Neuronal stem cell (in vitro differentiated cells): ENCODE data around the gene ZNF428.
"Not testable (repeated sequence)": the region's sequence is repeated elsewhere in the genome, so short reads cannot be mapped to it uniquely, and the experiment has no call there.

Source experiments
- DNase-seq: peaks from one replicate; pipeline ENCODE4 v3.0.0-alpha.2; 2013; ENCODE audit warnings: low spot score
- H2AFZ ChIP-seq: one replicate; pipeline ENCODE4 v1.6.1; 2013; ENCODE audit warnings: mild to moderate bottlenecking, low read length, inconsistent platforms
- H2AK5ac ChIP-seq: 2 replicates; pipeline ENCODE4 v1.6.1; 2013; ENCODE audit warnings: low read depth, mild to moderate bottlenecking, inconsistent platforms, low read length, moderate library complexity, mixed read lengths
- H2BK120ac ChIP-seq: 2 replicates; pipeline ENCODE4 v1.6.1; 2013; ENCODE audit warnings: low read depth, mild to moderate bottlenecking, inconsistent platforms, low read length, moderate library complexity, mixed read lengths
- H2BK12ac ChIP-seq: one replicate; pipeline ENCODE4 v1.6.1; 2013; ENCODE audit warnings: low read length, inconsistent platforms
- H2BK15ac ChIP-seq: 2 replicates; pipeline ENCODE4 v1.6.1; 2013; ENCODE audit warnings: mild to moderate bottlenecking, low read length, inconsistent platforms, mixed read lengths
- H2BK5ac ChIP-seq: one replicate; pipeline ENCODE4 v1.6.1; 2013; ENCODE audit warnings: inconsistent platforms, mild to moderate bottlenecking, low read length, moderate library complexity
- H3K14ac ChIP-seq: one replicate; pipeline ENCODE4 v1.6.1; 2013; ENCODE audit warnings: low read length, inconsistent platforms
- H3K18ac ChIP-seq: 2 replicates; pipeline ENCODE4 v1.6.1; 2013; ENCODE audit warnings: low read length, inconsistent platforms
- H3K23ac ChIP-seq: 2 replicates; pipeline ENCODE4 v1.6.1; 2013; ENCODE audit warnings: low read depth, mild to moderate bottlenecking, mixed read lengths, low read length, inconsistent platforms; ENCODE audit not compliant: poor library complexity
- H3K27ac ChIP-seq: replicated peaks from 3 replicates; pipeline ENCODE4 v1.5.1; 2013; ENCODE audit warnings: low read length, inconsistent platforms
- H3K27me3 ChIP-seq, 3 experiments: 2 replicates each; pipeline ENCODE4 v1.6.1; 2013; ENCODE audit warnings: low read length in 3 of 3, mild to moderate bottlenecking in 2 of 3, inconsistent platforms in 1 of 3, low read depth in 1 of 3, mixed read lengths in 1 of 3, moderate library complexity in 1 of 3; ENCODE audit not compliant: control insufficient read depth in 3 of 3, insufficient read depth in 3 of 3
- H3K36me3 ChIP-seq, 2 donors: replicated peaks in 1 of 2; 2 replicates each; pipeline ENCODE4 v1.6.1; 2013; ENCODE audit warnings: low read length in 2 of 2; ENCODE audit not compliant: control insufficient read depth in 2 of 2, insufficient read depth in 2 of 2
- H3K4ac ChIP-seq: 2 replicates; pipeline ENCODE4 v1.6.1; 2013; ENCODE audit warnings: inconsistent platforms, mild to moderate bottlenecking, low read length, moderate library complexity
- H3K4me1 ChIP-seq, 2 donors: 1 replicate in 1 of 2; 2 replicates in 1 of 2; pipeline ENCODE4 v1.6.1; 2013; ENCODE audit warnings: low read length in 2 of 2, low read depth in 1 of 2; ENCODE audit not compliant: control insufficient read depth in 2 of 2, insufficient read depth in 1 of 2
- H3K4me2 ChIP-seq: one replicate; pipeline ENCODE4 v1.6.1; 2013; ENCODE audit warnings: mild to moderate bottlenecking, low read length, inconsistent platforms; ENCODE audit not compliant: insufficient read depth, poor library complexity, severe bottlenecking
- H3K4me3 ChIP-seq, 2 donors: 2 replicates each; pipeline ENCODE4 v1.5.1; 2013; ENCODE audit warnings: low read length in 2 of 2, mild to moderate bottlenecking in 2 of 2, inconsistent platforms in 1 of 2, moderate library complexity in 1 of 2
- H3K79me1 ChIP-seq: one replicate; pipeline ENCODE4 v1.6.1; 2013; ENCODE audit warnings: low read depth, mild to moderate bottlenecking, inconsistent platforms, low read length, moderate library complexity
- H3K9ac ChIP-seq: one replicate; pipeline ENCODE4 v1.6.1; 2013; ENCODE audit warnings: mild to moderate bottlenecking, low read depth, low read length, inconsistent platforms; ENCODE audit not compliant: poor library complexity
- H3K9me3 ChIP-seq, 2 donors: replicated peaks in 1 of 2; 2 replicates each; pipeline versions ENCODE3 to v1.6.1; 2013; ENCODE audit warnings: low read length in 2 of 2, mild to moderate bottlenecking in 2 of 2, inconsistent platforms in 1 of 2, low read depth in 1 of 2, mixed read lengths in 1 of 2, moderate library complexity in 1 of 2; ENCODE audit not compliant: control insufficient read depth in 2 of 2, insufficient read depth in 1 of 2
- H4K8ac ChIP-seq: one replicate; pipeline ENCODE4 v1.6.1; 2013; ENCODE audit warnings: low read depth, mild to moderate bottlenecking, inconsistent platforms, low read length, moderate library complexity
- H4K91ac ChIP-seq: one replicate; pipeline ENCODE4 v1.6.1; 2013; ENCODE audit warnings: low read length, low read depth, mild to moderate bottlenecking, inconsistent platforms; ENCODE audit not compliant: poor library complexity
- WGBS, 2 donors: extraction: QIAGEN DNeasy Blood & Tissue Kit; methylation state at CpG; one replicate each; pipeline ENCODE4 v1.1.7; 2013; ENCODE audit warnings: missing lambda C conversion rate in 2 of 2, mixed read lengths in 1 of 2; ENCODE audit not compliant: insufficient read length in 2 of 2, insufficient replicate concordance in 1 of 2; ENCODE audit errors: extremely low coverage in 2 of 2; 5-methylcytosine and 5-hydroxymethylcytosine counted together

The ZNF428 gene

DNA sequence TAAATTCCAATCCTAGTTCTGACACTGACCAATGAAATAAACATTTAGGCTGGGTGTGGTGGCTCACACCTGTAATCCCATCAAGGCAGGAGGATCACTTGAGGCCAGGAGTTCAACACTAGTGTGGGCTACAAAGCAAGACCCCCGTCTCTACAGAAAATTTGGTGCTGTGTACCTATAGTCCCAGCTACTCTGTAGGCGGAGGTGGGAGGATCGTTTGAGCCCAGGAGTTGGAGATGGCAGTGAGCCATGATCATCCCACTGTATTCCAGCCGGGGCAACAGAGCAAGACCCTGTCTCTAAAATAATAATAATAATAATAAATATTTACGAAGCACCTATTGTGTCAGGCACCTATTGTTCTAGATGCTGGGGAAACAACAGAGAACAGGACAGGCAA is 30.2 kb downstream of the ZNF428 start:
- Histone ChIP-seq H2BK120ac (no peak overlapping the region), H3K4me2 (no peak overlapping the region), H3K4ac (no peak overlapping the region), H2BK15ac (no peak overlapping the region), H4K8ac (no peak overlapping the region), H3K27ac (no peak overlapping the region), H3K4me1 (no peaks in the 10 kb centered on the region), H2BK5ac (no peak overlapping the region), H3K79me1 (peaks cover 18% of the 10 kb centered on the region), H3K36me3 (peaks cover 35 to 68% of the 10 kb centered on the region in 2 donors), H4K91ac (no peak overlapping the region), H3K27me3 (no peaks in the 10 kb centered on the region), H3K23ac (no peak overlapping the region), H2AFZ (no peak overlapping the region), H2BK12ac (no peak overlapping the region), H3K14ac (no peak overlapping the region), H3K18ac (no peak overlapping the region), H3K9ac (no peak overlapping the region), H2AK5ac (no peak overlapping the region), H3K4me3 (no peak overlapping the region), H3K9me3 (no peaks in the 10 kb centered on the region)
- DNase-seq: no peak
- WGBS, 2 donors: no CpG with 5 or more reads among the region's 5 CpGs

DNA sequence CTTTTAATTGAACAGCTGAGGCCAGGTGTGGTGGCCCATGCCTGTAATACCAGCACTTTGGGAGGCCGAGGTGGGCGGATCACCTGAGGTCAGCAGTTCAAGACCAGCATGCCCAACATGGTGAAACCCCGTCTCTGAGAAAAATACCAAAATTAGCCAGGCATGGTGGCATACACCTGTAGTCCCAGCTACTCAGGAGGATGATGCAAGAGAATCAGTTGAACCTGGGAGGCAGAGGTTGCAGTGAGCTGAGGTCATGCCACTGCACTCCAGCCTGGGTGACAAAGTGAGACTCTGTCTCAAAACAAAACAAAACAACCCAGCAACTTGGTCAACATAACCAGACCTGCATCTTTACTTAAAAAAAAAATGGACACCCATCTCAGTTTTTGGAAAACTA is 32.4 kb downstream of the ZNF428 start:
- H3K14ac ChIP-seq, H2BK120ac ChIP-seq, H2BK5ac ChIP-seq, H3K9me3 ChIP-seq, H3K27me3 ChIP-seq, DNase-seq, H3K4ac ChIP-seq, H3K23ac ChIP-seq, H3K9ac ChIP-seq, H3K27ac ChIP-seq, H4K91ac ChIP-seq, H3K4me2 ChIP-seq, H3K18ac ChIP-seq, H3K79me1 ChIP-seq, H3K4me3 ChIP-seq, H3K4me1 ChIP-seq, H2AK5ac ChIP-seq, H2BK12ac ChIP-seq, H2AFZ ChIP-seq, H2BK15ac ChIP-seq, H4K8ac ChIP-seq: not testable (repeated sequence)
- peaks cover 18 to 45% of the 10 kb centered on the region in 2 donors for H3K36me3 ChIP-seq
- no CpG with 5 or more reads among the region's 3 CpGs for WGBS, 2 donors

DNA sequence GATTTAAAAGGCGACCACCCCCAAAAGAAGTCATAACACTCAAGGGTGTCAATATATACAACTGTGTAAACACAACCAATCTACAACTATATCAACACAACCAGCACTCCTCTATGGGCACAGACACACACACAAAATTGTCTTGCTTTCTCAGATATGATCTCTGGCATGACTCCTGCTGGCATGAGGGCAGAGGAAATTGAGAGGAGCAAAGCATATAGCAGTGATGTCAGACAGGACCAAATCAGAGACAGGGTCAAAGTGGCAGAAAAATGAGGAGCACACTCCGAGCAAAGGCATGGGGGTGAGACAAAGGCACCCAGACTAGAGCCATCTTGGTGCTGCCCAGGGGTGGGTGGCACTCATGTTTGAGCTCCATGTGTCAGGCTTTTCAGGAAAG is 33.1 kb downstream of the ZNF428 start:
- Histone ChIP-seq H3K9ac (no peak overlapping the region), H3K23ac (no peak overlapping the region), H3K4ac (no peak overlapping the region), H3K18ac (no peak overlapping the region), H2BK15ac (no peak overlapping the region), H3K14ac (no peak overlapping the region), H2AFZ (no peak overlapping the region), H3K27me3 (no peaks in the 10 kb centered on the region), H3K4me2 (no peak overlapping the region), H2BK5ac (no peak overlapping the region), H2BK12ac (no peak overlapping the region), H4K8ac (no peak overlapping the region), H3K79me1 (peaks cover 4% of the 10 kb centered on the region), H3K27ac (no peak overlapping the region), H2AK5ac (no peak overlapping the region), H4K91ac (no peak overlapping the region), H3K4me1 (no peaks in the 10 kb centered on the region), H2BK120ac (no peak overlapping the region), H3K36me3 (peaks cover 18 to 41% of the 10 kb centered on the region in 2 donors), H3K4me3 (no peak overlapping the region), H3K9me3 (no peaks in the 10 kb centered on the region)
- no CpG with 5 or more reads among the region's 2 CpGs for WGBS, 2 donors
- no peak for DNase-seq

DNA sequence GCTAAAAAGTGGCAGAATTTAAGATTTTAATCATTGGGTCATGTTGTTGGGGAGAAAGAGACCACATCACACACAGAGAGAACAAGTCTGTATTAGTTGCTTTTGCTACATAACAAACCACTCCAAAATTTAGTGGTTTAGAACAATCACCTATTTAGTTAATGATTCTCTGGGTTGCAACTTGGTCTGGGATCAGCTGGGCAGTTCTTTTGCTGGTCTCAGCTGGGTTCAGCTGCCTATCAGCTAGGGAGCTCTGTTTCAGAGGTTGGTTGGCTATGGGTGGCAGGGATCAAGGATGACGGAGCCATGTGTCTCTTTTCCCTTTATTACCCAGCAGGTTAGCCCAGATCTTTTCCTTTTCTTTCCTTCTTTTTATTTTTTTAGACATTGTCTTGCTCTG is 34.9 kb downstream of the ZNF428 start:
- DNase-seq: no peak
- WGBS, 2 donors: no CpG with 5 or more reads among the region's 1 CpG
- Histone ChIP-seq H2AK5ac (no peak overlapping the region), H3K9me3 (no peaks in the 10 kb centered on the region), H3K14ac (no peak overlapping the region), H3K27me3 (no peaks in the 10 kb centered on the region), H3K36me3 (peaks cover 9 to 22% of the 10 kb centered on the region in 2 donors), H2AFZ (no peak overlapping the region), H2BK5ac (no peak overlapping the region), H3K4ac (no peak overlapping the region), H3K9ac (no peak overlapping the region), H4K8ac (no peak overlapping the region), H3K79me1 (peaks cover 4% of the 10 kb centered on the region), H3K23ac (no peak overlapping the region), H2BK120ac (no peak overlapping the region), H3K27ac (no peak overlapping the region), H3K4me2 (no peak overlapping the region), H3K4me1 (peaks cover 0 to 7% of the 10 kb centered on the region in 2 donors), H2BK12ac (no peak overlapping the region), H2BK15ac (no peak overlapping the region), H3K18ac (no peak overlapping the region), H3K4me3 (no peak overlapping the region), H4K91ac (no peak overlapping the region)
